Neural progenitor cell (in vitro differentiated cells): ENCODE measurements around the gene SERINC5. TPM values are rescaled to one million over a fixed set of nuclear protein-coding genes. Genes with fewer than 3 reads are reported as not detected.

Source experiments
- DNase-seq: peaks from one replicate; pipeline ENCODE4 v3.0.0-alpha.2; 2016; ENCODE audit warnings: low spot score
- H2AFZ ChIP-seq: fragments of 200-600 bp; sonication (generic); replicated peaks from 2 replicates; pipeline ENCODE4 v1.6.1; 2016; ENCODE audit warnings: antibody characterized with exemption
- H3F3A ChIP-seq: fragments of 200-600 bp; sonication (generic); 2 replicates; pipeline ENCODE4 v1.6.1; 2016; ENCODE audit warnings: antibody characterized with exemption, low read depth
- H3K27ac ChIP-seq: fragments of 200-600 bp; sonication (generic); 2 replicates; pipeline ENCODE4 v1.5.1; 2016; ENCODE audit warnings: mild to moderate bottlenecking
- H3K27me3 ChIP-seq: fragments of 200-600 bp; sonication (generic); 2 replicates; pipeline ENCODE4 v1.6.1; 2016; ENCODE audit warnings: mild to moderate bottlenecking, moderate library complexity
- H3K36me3 ChIP-seq: fragments of 200-600 bp; sonication (generic); 2 replicates; pipeline ENCODE4 v1.5.1; 2016
- H3K4me1 ChIP-seq: fragments of 200-600 bp; sonication (generic); 2 replicates; pipeline ENCODE4 v1.6.1; 2016; ENCODE audit warnings: mixed run types
- H3K4me2 ChIP-seq: fragments of 200-600 bp; sonication (generic); 2 replicates; pipeline ENCODE4 v1.6.1; 2016
- H3K4me3 ChIP-seq: fragments of 200-600 bp; sonication (generic); 2 replicates; pipeline ENCODE4 v1.5.1; 2016
- H3K79me2 ChIP-seq: fragments of 200-600 bp; sonication (generic); 2 replicates; pipeline ENCODE4 v1.6.1; 2016; ENCODE audit warnings: low read depth
- H3K9ac ChIP-seq: fragments of 200-600 bp; sonication (generic); 2 replicates; pipeline ENCODE4 v1.6.1; 2016
- H3K9me3 ChIP-seq: fragments of 200-600 bp; sonication (generic); 2 replicates; pipeline ENCODE4 v1.5.1; 2016; ENCODE audit warnings: low read depth
- H4K20me1 ChIP-seq: fragments of 200-600 bp; sonication (generic); 2 replicates; pipeline ENCODE4 v1.6.1; 2016; ENCODE audit warnings: low read depth
- H3K27ac Mint-ChIP-seq: 3 replicates; pipeline ENCODE4 v1.8.0; 2021; ENCODE audit warnings: mixed read lengths
- H3K27me3 Mint-ChIP-seq: 2 replicates; pipeline ENCODE4 v1.8.0; 2022; ENCODE audit warnings: low read depth, mild to moderate bottlenecking, inconsistent platforms, moderate library complexity, mixed read lengths; ENCODE audit not compliant: insufficient read depth
- H3K36me3 Mint-ChIP-seq: 3 replicates; pipeline ENCODE4 v1.8.0; 2021; ENCODE audit warnings: mixed read lengths
- H3K4me1 Mint-ChIP-seq: 3 replicates; pipeline ENCODE4 v1.8.0; 2021; ENCODE audit warnings: mixed read lengths
- H3K4me3 Mint-ChIP-seq: 3 replicates; pipeline ENCODE4 v1.8.0; 2021; ENCODE audit warnings: mild to moderate bottlenecking, moderate library complexity, mixed read lengths
- H3K9me3 Mint-ChIP-seq: 3 replicates; pipeline ENCODE4 v1.8.0; 2020; ENCODE audit warnings: mixed read lengths
- EZH2 ChIP-seq: fragments of 200-600 bp; sonication (generic); IDR thresholded peaks from 2 replicates; pipeline ENCODE4 v1.6.1; 2017; ENCODE audit warnings: antibody characterized with exemption, mild to moderate bottlenecking, moderate library complexity
- EZH2phosphoT487 ChIP-seq: fragments of 200-600 bp; sonication (generic); IDR thresholded peaks from 2 replicates; pipeline ENCODE4 v1.6.1; 2017; ENCODE audit warnings: antibody characterized with exemption
- total RNA-seq: library from RNA; depleted of rRNA; stranded (reverse); fragments of >200 nt; gene quantifications from 2 replicates; pipeline ENCODE4 v1.2.3, GENCODE V29; 2015; ENCODE audit warnings: low replicate concordance
- TF ChIP-seq, protein P1 (sequence below): fragments of 200-600 bp; sonication (generic); IDR thresholded peaks from 2 replicates; pipeline ENCODE4 v1.5.1; 2017; ENCODE audit warnings: antibody characterized with exemption, mild to moderate bottlenecking

The SERINC5 gene
- total RNA-seq, 1 donor from 2014 or later: 126 TPM

DNA sequence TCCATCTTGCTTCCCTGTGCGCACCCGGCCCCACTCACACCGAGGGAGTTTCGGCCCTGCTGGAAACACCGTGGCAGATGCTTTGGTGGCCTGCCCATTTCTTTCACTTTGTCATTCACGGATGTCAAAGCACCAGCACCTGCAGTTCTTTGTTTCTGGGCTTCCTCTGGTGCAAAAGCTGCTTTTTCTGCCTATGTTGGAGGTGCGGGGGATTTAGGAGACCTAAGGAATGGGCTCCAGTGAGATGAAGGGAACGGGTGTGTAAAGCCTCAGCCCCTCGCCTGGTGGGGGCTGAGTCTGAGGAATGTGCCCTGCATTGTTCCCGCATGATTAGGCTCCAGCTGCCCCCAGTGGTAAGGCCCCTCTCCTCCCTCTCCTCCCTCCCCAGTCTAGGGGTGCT, 158.4 kb downstream of the SERINC5 start:
- Histone ChIP-seq H4K20me1 (no peaks in the 10 kb centered on the region), H3K36me3 (no peaks in the 10 kb centered on the region), H3K4me3 (no peak overlapping the region), H3K4me1 (peaks cover 55% of the 10 kb centered on the region), H3K27me3 (no peaks in the 10 kb centered on the region), H3K79me2 (no peaks in the 10 kb centered on the region), H3K9ac (no peak overlapping the region), H3K27ac (peak overlapping the region; percentile 98), H3F3A (peaks cover 72% of the 10 kb centered on the region), H3K9me3 (no peaks in the 10 kb centered on the region), H2AFZ (no peak overlapping the region), H3K4me2 (peak overlapping the region; percentile 31)
- H3K9me3 Mint-ChIP-seq: no peaks in the 10 kb centered on the region
- H3K4me3 Mint-ChIP-seq: no peak overlapping the region
- peaks cover 44% of the 10 kb centered on the region for H3K4me1 Mint-ChIP-seq
- H3K36me3 Mint-ChIP-seq: no peaks in the 10 kb centered on the region
- H3K27ac Mint-ChIP-seq: peak overlapping the region; percentile 57
- TF ChIP-seq EZH2phosphoT487 (no peak), EZH2 (no peak)
- TF ChIP-seq, protein P1, sequence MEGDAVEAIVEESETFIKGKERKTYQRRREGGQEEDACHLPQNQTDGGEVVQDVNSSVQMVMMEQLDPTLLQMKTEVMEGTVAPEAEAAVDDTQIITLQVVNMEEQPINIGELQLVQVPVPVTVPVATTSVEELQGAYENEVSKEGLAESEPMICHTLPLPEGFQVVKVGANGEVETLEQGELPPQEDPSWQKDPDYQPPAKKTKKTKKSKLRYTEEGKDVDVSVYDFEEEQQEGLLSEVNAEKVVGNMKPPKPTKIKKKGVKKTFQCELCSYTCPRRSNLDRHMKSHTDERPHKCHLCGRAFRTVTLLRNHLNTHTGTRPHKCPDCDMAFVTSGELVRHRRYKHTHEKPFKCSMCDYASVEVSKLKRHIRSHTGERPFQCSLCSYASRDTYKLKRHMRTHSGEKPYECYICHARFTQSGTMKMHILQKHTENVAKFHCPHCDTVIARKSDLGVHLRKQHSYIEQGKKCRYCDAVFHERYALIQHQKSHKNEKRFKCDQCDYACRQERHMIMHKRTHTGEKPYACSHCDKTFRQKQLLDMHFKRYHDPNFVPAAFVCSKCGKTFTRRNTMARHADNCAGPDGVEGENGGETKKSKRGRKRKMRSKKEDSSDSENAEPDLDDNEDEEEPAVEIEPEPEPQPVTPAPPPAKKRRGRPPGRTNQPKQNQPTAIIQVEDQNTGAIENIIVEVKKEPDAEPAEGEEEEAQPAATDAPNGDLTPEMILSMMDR: no peak
- peaks cover 10% of the 10 kb centered on the region for H3K27me3 Mint-ChIP-seq
- peak; percentile 92 for DNase-seq

DNA sequence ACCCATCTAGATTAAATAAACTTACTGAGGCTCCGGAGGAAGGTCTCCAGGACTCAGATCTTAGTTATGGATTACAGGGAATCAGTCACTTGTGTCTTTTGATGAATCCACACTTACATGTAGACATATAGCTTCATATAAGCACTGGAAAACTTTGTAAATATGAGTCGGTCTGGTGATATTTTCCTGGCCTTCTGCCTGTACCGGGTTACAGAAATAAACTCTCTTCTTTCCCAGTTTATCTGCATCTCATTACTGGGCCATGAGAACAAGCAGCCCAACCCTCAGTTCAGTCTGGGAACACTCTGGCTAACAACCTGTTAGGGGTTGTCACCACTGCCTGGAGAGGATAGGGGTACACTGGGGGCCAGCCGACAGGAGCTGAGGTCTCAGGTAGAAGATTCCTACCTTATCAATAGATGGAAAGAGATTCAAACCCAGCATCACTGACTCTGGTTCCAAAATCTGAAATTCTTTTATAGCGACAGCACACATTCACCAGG, 161.6 kb downstream of the SERINC5 start:
- no peak for TF ChIP-seq EZH2phosphoT487
- TF ChIP-seq, protein P1: no peak
- no peak for TF ChIP-seq EZH2
- H3K79me2 ChIP-seq: no peaks in the 10 kb centered on the region
- H4K20me1 ChIP-seq: no peaks in the 10 kb centered on the region
- Mint-ChIP-seq H3K4me1 (peaks cover 54% of the 10 kb centered on the region), H3K4me3 (peak overlapping the region; percentile 33), H3K36me3 (no peaks in the 10 kb centered on the region), H3K9me3 (no peaks in the 10 kb centered on the region), H3K27me3 (peaks cover 14% of the 10 kb centered on the region), H3K27ac (peak overlapping the region; percentile 96)
- H3F3A ChIP-seq: peaks cover 76% of the 10 kb centered on the region
- no peaks in the 10 kb centered on the region for H3K36me3 ChIP-seq
- H3K4me2 ChIP-seq: no peak overlapping the region
- H3K27ac ChIP-seq: peak overlapping the region; percentile 97
- no peak for DNase-seq
- H3K27me3 ChIP-seq: no peaks in the 10 kb centered on the region
- H3K4me1 ChIP-seq: peaks cover 56% of the 10 kb centered on the region
- no peak overlapping the region for H2AFZ ChIP-seq
- no peak overlapping the region for H3K4me3 ChIP-seq
- H3K9me3 ChIP-seq: no peaks in the 10 kb centered on the region
- no peak overlapping the region for H3K9ac ChIP-seq

DNA sequence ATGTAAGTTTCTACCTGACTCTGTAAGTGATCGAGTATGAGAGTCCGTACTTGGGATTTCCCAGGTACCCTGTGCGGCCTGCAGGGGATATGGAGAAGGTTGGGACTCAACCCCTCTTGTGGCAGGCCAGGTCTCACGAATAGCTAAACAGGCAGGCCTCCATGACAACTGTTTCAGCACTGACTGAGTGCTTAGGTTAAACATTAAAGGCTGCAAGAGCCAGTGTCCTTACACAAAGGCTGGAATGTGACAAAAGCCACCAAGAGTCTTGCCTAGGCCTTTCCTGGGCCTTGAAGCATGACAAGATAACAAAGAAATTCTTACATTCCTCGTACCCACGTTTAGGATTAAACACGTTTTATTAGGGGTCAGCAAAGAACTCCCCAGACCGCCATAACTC, 162.1 kb downstream of the SERINC5 start:
- no peaks in the 10 kb centered on the region for H3K79me2 ChIP-seq
- peak overlapping the region; percentile 96 for H3K27ac Mint-ChIP-seq
- peaks cover 76% of the 10 kb centered on the region for H3F3A ChIP-seq
- no peaks in the 10 kb centered on the region for H3K36me3 ChIP-seq
- no peak overlapping the region for H2AFZ ChIP-seq
- no peaks in the 10 kb centered on the region for H3K9me3 ChIP-seq
- DNase-seq: peak; percentile 91
- H3K27ac ChIP-seq: peak overlapping the region; percentile 97
- TF ChIP-seq EZH2: no peak
- TF ChIP-seq, protein P1: peak; percentile 43
- H3K4me2 ChIP-seq: peak overlapping the region; percentile 44
- peak overlapping the region; percentile 33 for H3K4me3 Mint-ChIP-seq
- no peaks in the 10 kb centered on the region for H3K27me3 ChIP-seq
- no peak overlapping the region for H3K9ac ChIP-seq
- H3K4me1 ChIP-seq: peaks cover 56% of the 10 kb centered on the region
- no peaks in the 10 kb centered on the region for H3K9me3 Mint-ChIP-seq
- no peaks in the 10 kb centered on the region for H4K20me1 ChIP-seq
- peaks cover 14% of the 10 kb centered on the region for H3K27me3 Mint-ChIP-seq
- peak overlapping the region; percentile 9 for H3K4me3 ChIP-seq
- no peaks in the 10 kb centered on the region for H3K36me3 Mint-ChIP-seq
- peaks cover 54% of the 10 kb centered on the region for H3K4me1 Mint-ChIP-seq
